ENCODE data around the gene TLCD2.

The TLCD2 gene

GRCh38 chr17:1720856-1721386 lies 10.7 kb upstream of the TLCD2 start:
- Histone ChIP-seq H3K9me3 (ENCODE audit: insufficient read depth, low read length) (no peaks in the 10 kb centered on the region), H3K4me2 (ENCODE audit: low read length) (peak overlapping the region; percentile 93), H3K27me3 (ENCODE audit: low read depth, low read length) (no peaks in the 10 kb centered on the region), H4K20me1 (ENCODE audit: insufficient read depth, low read length) (no peaks in the 10 kb centered on the region), H3K79me2 (ENCODE audit: low read length) (peaks cover 11% of the 10 kb centered on the region), H3K36me3 (replicated peaks; ENCODE audit: low read depth, low read length) (peaks cover 4% of the 10 kb centered on the region), H3K9ac (ENCODE audit: low read length) (peak overlapping the region; percentile 54), H3K27ac (ENCODE audit: low read length) (no peak overlapping the region), H3K4me3 (ENCODE audit: low read length) (peak overlapping the region; percentile 75), H2AFZ (ENCODE audit: low read depth, low read length) (no peak overlapping the region), H3K4me1 (ENCODE audit: low read length) (peaks cover 42% of the 10 kb centered on the region)
- no peak for TF ChIP-seq EZH2phosphoT487 (IDR thresholded peaks at IDR 0.05; ENCODE audit: low read depth)
- TF ChIP-seq, protein P1, sequence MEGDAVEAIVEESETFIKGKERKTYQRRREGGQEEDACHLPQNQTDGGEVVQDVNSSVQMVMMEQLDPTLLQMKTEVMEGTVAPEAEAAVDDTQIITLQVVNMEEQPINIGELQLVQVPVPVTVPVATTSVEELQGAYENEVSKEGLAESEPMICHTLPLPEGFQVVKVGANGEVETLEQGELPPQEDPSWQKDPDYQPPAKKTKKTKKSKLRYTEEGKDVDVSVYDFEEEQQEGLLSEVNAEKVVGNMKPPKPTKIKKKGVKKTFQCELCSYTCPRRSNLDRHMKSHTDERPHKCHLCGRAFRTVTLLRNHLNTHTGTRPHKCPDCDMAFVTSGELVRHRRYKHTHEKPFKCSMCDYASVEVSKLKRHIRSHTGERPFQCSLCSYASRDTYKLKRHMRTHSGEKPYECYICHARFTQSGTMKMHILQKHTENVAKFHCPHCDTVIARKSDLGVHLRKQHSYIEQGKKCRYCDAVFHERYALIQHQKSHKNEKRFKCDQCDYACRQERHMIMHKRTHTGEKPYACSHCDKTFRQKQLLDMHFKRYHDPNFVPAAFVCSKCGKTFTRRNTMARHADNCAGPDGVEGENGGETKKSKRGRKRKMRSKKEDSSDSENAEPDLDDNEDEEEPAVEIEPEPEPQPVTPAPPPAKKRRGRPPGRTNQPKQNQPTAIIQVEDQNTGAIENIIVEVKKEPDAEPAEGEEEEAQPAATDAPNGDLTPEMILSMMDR (IDR thresholded peaks at IDR 0.05; ENCODE audit: low read depth, low read length): peak; percentile 85

GRCh38 chr17:1718362-1719165 lies 8.4 kb upstream of the TLCD2 start:
- H3K36me3 ChIP-seq (replicated peaks; ENCODE audit: low read depth, low read length): no peaks in the 10 kb centered on the region
- peak overlapping the region; percentile 99; the same call in 1 of the 2 replicates for H3K9ac ChIP-seq (ENCODE audit: low read length)
- H3K27me3 ChIP-seq (ENCODE audit: low read depth, low read length): no peaks in the 10 kb centered on the region
- peaks cover 29% of the 10 kb centered on the region for H3K4me1 ChIP-seq (ENCODE audit: low read length)
- H3K79me2 ChIP-seq (ENCODE audit: low read length): no peaks in the 10 kb centered on the region
- no peak overlapping the region for H2AFZ ChIP-seq (ENCODE audit: low read depth, low read length)
- peak overlapping the region; percentile 96; the same call in 1 of the 2 replicates for H3K4me3 ChIP-seq (ENCODE audit: low read length)
- no peaks in the 10 kb centered on the region for H3K9me3 ChIP-seq (ENCODE audit: insufficient read depth, low read length)
- no peaks in the 10 kb centered on the region for H4K20me1 ChIP-seq (ENCODE audit: insufficient read depth, low read length)
- H3K4me2 ChIP-seq (ENCODE audit: low read length): peak overlapping the region; percentile 88
- H3K27ac ChIP-seq (ENCODE audit: low read length): no peak overlapping the region
- TF ChIP-seq EZH2phosphoT487 (IDR thresholded peaks at IDR 0.05; ENCODE audit: low read depth): no peak
- TF ChIP-seq, protein P1 (IDR thresholded peaks at IDR 0.05; ENCODE audit: low read depth, low read length): no peak

- no peaks in the 10 kb centered on the region for H3K9me3 ChIP-seq (ENCODE audit: insufficient read depth, low read length)
- peak overlapping the region; percentile 99 for H3K9ac ChIP-seq (ENCODE audit: low read length)
- H3K36me3 ChIP-seq (replicated peaks; ENCODE audit: low read depth, low read length): no peaks in the 10 kb centered on the region
- H3K27me3 ChIP-seq (ENCODE audit: low read depth, low read length): no peaks in the 10 kb centered on the region
- H3K27ac ChIP-seq (ENCODE audit: low read length): peak overlapping the region; percentile 95
- no peaks in the 10 kb centered on the region for H3K79me2 ChIP-seq (ENCODE audit: low read length)
- no peak for TF ChIP-seq EZH2phosphoT487 (IDR thresholded peaks at IDR 0.05; ENCODE audit: low read depth)
- TF ChIP-seq, protein P1 (IDR thresholded peaks at IDR 0.05; ENCODE audit: low read depth, low read length): no peak
- H3K4me3 ChIP-seq (ENCODE audit: low read length): peak overlapping the region; percentile 96
- H4K20me1 ChIP-seq (ENCODE audit: insufficient read depth, low read length): no peaks in the 10 kb centered on the region
- H2AFZ ChIP-seq (ENCODE audit: low read depth, low read length): peak overlapping the region; percentile 91; the same call in 1 of the 2 replicates
- H3K4me1 ChIP-seq (ENCODE audit: low read length): peaks cover 19% of the 10 kb centered on the region
- peak overlapping the region; percentile 88 for H3K4me2 ChIP-seq (ENCODE audit: low read length)
These were observed 6.9 kb upstream of the TLCD2 start for GRCh38 chr17:1716912-1717695.
